SU-DHL-6 (cell line): ENCODE results near the gene ABCB8.
"Not testable (repeated sequence)": the region's sequence is repeated elsewhere in the genome, so short reads cannot be mapped to it uniquely, and the experiment has no call there.

ENCODE experiments used
- H2AFZ ChIP-seq: fragments of 200-600 bp; sonication (generic); 2 replicates; pipeline ENCODE4 v1.6.1; 2014; ENCODE audit warnings: low read depth, mild to moderate bottlenecking, moderate library complexity, mixed read lengths, antibody characterized with exemption, low read length; ENCODE audit not compliant: severe bottlenecking
- H3F3A ChIP-seq: fragments of 200-600 bp; shearing (Covaris generic); 2 replicates; pipeline ENCODE4 v1.6.0; 2016; ENCODE audit warnings: antibody characterized with exemption, mild to moderate bottlenecking; ENCODE audit not compliant: insufficient read depth
- H3K27ac ChIP-seq: fragments of 200-600 bp; sonication (generic); 2 replicates; pipeline ENCODE4 v1.5.1; 2016; ENCODE audit warnings: low read depth, mild to moderate bottlenecking, low read length, moderate library complexity, mixed read lengths
- H3K27me3 ChIP-seq: fragments of 200-600 bp; sonication (generic), shearing (Covaris generic); 2 replicates; pipeline ENCODE4 v1.6.0; 2014; ENCODE audit warnings: mild to moderate bottlenecking, low read length
- H3K36me3 ChIP-seq: fragments of 200-600 bp; sonication (generic); 2 replicates; pipeline ENCODE4 v1.6.1; 2014; ENCODE audit warnings: mild to moderate bottlenecking, low read length, mixed read lengths
- H3K4me2 ChIP-seq: fragments of 300-600, 200-600 bp; shearing (Covaris generic), sonication (generic); 2 replicates; pipeline ENCODE4 v1.6.0; 2014; ENCODE audit warnings: low read length, low read depth, mild to moderate bottlenecking; ENCODE audit not compliant: poor library complexity, severe bottlenecking
- H3K4me3 ChIP-seq: fragments of 200-600 bp; sonication (generic); 2 replicates; pipeline ENCODE4 v1.5.1; 2014; ENCODE audit warnings: antibody characterized with exemption, low read length, mild to moderate bottlenecking, mixed read lengths; ENCODE audit not compliant: insufficient read depth, poor library complexity, severe bottlenecking
- H3K79me2 ChIP-seq: fragments of 200-600 bp; sonication (generic); 2 replicates; pipeline ENCODE4 v1.6.1; 2014; ENCODE audit warnings: mild to moderate bottlenecking, low read length, moderate library complexity; ENCODE audit not compliant: insufficient read depth
- H3K9ac ChIP-seq: fragments of 200-600 bp; sonication (generic); 2 replicates; pipeline ENCODE4 v1.7.0; 2014; ENCODE audit warnings: mild to moderate bottlenecking, low read length
- H3K9me2 ChIP-seq: fragments of 200-600 bp; sonication (generic); replicated peaks from 2 replicates; pipeline ENCODE4 v1.6.1; 2014; ENCODE audit warnings: low read length; ENCODE audit not compliant: insufficient read depth
- H3K9me3 ChIP-seq: fragments of 200-600 bp; sonication (generic); 2 replicates; pipeline ENCODE4 v1.6.1; 2014; ENCODE audit warnings: low read length, mixed read lengths; ENCODE audit not compliant: insufficient read depth
- H4K20me1 ChIP-seq: fragments of 200-600 bp; sonication (generic); 2 replicates; pipeline ENCODE4 v1.6.1; 2014; ENCODE audit warnings: low read depth, mild to moderate bottlenecking, antibody characterized with exemption, low read length, moderate library complexity, mixed read lengths
- CTCF ChIP-seq: fragments of 200-600 bp; sonication (generic); IDR thresholded peaks from one replicate; pipeline ENCODE4 v1.5.1; 2017; ENCODE audit warnings: antibody characterized with exemption, mild to moderate bottlenecking, low read length, moderate library complexity; ENCODE audit not compliant: insufficient read depth, poor library complexity, severe bottlenecking
- EZH2phosphoT487 ChIP-seq: fragments of 200-600 bp; sonication (generic), shearing (Covaris generic); conservative IDR thresholded peaks from 2 replicates; pipeline ENCODE4 v1.6.1; 2018; ENCODE audit warnings: mild to moderate bottlenecking, antibody characterized with exemption, low read length, moderate library complexity, mixed read lengths

Gene ABCB8

DNA sequence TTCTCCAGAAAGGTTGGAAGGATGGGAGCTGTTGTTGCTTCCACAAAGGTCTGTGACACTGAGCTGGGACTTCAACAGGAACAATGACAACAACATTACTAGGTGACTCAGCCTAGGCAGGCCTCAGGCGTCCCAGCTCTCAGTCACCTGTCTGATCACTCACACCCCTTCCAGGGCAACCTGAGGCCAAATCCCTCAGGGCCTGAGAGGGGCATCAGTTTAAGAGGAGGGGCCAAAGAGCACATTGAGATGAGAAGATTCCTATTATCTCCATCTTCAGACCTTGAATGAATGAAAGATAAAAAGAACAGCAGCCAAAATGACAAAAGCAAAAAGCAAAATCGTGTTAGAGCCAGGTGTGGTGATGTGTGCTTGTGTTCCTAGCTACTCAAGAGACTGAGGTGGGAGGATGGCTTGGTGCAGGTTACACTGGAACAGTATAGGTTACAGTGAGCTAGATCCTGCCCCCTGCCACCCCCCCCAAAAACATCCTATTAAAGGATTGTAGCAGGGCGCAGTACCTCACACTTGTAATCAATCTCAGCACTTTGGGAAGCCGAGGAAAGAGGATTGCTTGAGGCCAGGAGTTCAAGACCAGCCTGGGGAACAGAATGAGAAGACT is 3.7 kb upstream of the ABCB8 start, which contains the start of gene ATG9B:
ATG9B (minus strand) TSS at position 60 of the 622 bp plus-strand sequence. CDS start 71 bp downstream, outside the sequence.
- Histone ChIP-seq H4K20me1 (no peaks in the 10 kb centered on the region), H3K27me3 (no peaks in the 10 kb centered on the region), H3K79me2 (peaks cover 7% of the 10 kb centered on the region; the same call in 1 of the 2 replicates), H3K9me2 (no peaks in the 10 kb centered on the region), H3F3A (no peaks in the 10 kb centered on the region), H3K9ac (no peak within 1 kb of the TSS), H3K27ac (no peak within 1 kb of the TSS), H3K9me3 (no peaks in the 10 kb centered on the region), H3K4me2 (no peak within 1 kb of the TSS), H3K4me3 (no peak within 1 kb of the TSS), H2AFZ (no peak within 1 kb of the TSS), H3K36me3 (no peaks in the 10 kb centered on the region)
- no peak for TF ChIP-seq EZH2phosphoT487
- TF ChIP-seq CTCF: no peak

- H4K20me1 ChIP-seq: no peaks in the 10 kb centered on the region
- no peaks in the 10 kb centered on the region for H3K9me3 ChIP-seq
- peaks cover 12% of the 10 kb centered on the region; the same call in 1 of the 2 replicates for H3K79me2 ChIP-seq
- no peak overlapping the region for H3K4me2 ChIP-seq
- no peak for TF ChIP-seq EZH2phosphoT487
- H2AFZ ChIP-seq: no peak overlapping the region
- no peaks in the 10 kb centered on the region for H3K27me3 ChIP-seq
- no peak overlapping the region for H3K27ac ChIP-seq
- H3K9me2 ChIP-seq: no peaks in the 10 kb centered on the region
- H3K4me3 ChIP-seq: no peak overlapping the region
- no peak overlapping the region for H3K9ac ChIP-seq
- H3K36me3 ChIP-seq: no peaks in the 10 kb centered on the region
- no peaks in the 10 kb centered on the region for H3F3A ChIP-seq
Observed at GRCh38 chr7:151025924-151026671, 2.2 kb upstream of the ABCB8 start.

DNA sequence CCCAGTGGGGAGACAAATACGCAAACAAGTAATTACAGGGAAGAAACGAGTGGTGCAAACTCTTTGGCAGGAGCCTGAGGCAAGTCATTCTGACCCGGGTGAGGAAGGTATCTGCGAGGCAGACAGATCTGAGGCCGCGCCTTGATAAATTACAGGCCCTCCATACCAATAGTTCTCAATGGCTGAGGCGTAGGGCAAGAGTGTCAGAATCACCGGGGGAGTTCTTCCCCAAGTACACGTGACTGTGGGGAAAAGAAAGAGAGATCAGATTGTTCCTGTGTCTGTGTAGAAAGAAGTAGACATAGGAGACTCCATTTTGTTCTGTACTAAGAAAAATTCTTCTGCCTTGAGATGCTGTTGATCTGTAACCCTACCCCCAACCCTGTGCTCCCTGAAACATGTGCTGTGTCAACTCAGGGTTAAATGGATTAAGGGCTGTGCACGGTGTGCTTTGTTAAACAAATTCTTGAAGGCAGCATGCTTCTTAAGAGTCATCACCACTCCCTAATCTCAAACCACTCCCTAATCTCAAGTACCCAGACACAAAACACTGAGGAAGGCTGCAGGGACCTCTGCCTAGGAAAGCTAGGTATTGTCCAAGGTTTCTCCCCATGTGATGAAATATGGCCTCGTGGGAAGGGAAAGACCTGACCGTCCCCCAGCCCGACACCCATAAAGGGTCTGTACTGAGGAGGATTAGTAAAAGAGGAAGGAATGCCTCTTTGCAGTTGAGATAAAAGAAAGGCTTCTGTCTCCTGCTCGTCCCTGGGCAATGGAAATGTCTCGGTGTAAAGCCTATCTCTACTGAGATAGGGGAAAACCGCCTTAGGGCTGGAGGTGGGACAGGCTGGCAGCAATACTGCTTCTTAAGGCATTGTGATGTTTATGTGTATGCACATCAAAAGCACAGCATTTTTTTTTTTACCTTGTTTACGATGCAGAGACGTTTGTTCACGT is 1.2 kb upstream of the ABCB8 start:
- H3K36me3 ChIP-seq, H3K27ac ChIP-seq, H3K9me2 ChIP-seq, H3K9ac ChIP-seq, H3K9me3 ChIP-seq, H3K4me3 ChIP-seq, H3F3A ChIP-seq, H3K27me3 ChIP-seq, H4K20me1 ChIP-seq: not testable (repeated sequence)
- peaks cover 12% of the 10 kb centered on the region; the same call in 1 of the 2 replicates for H3K79me2 ChIP-seq
- peak overlapping the region; percentile 67 for H3K4me2 ChIP-seq
- peak overlapping the region; percentile 93 for H2AFZ ChIP-seq

DNA sequence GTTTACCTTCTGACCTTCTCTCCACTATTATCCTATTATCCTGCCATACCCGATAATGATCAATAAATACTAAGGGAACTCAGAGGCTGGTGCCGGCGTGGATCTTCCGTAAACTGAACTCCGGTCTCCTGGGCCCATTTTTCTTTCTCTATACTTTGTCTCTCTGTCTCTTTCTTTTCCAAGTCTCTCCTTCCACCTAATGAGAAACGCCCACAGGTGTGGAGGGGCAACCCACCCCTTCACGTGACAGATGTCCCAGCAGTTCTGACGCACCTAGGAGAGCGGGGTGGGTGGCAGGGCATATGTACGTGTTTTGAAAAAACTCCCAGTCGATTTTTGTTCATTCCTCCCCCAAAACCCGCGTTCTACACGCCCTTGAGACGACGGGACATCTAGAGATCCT is 521 bp upstream of the ABCB8 start:
- not testable (repeated sequence) for H3K9me2 ChIP-seq, H3F3A ChIP-seq, H3K36me3 ChIP-seq, H4K20me1 ChIP-seq, H3K27me3 ChIP-seq, H3K27ac ChIP-seq, H3K9me3 ChIP-seq
- Histone ChIP-seq H2AFZ (peak overlapping the region; percentile 93), H3K4me3 (peak overlapping the region; percentile 59), H3K9ac (peak overlapping the region; percentile 34), H3K79me2 (peaks cover 12% of the 10 kb centered on the region; the same call in 1 of the 2 replicates), H3K4me2 (peak overlapping the region; percentile 67)
